Fibroblast of the conjunctiva (primary cell): ENCODE data around the gene TNFAIP8.
"Not testable (repeated sequence)": the region's sequence is repeated elsewhere in the genome, so short reads cannot be mapped to it uniquely, and the experiment has no call there.

Experiments used
- DNase-seq: peaks from one replicate; pipeline ENCODE4 v3.0.0-alpha.2; 2010; ENCODE audit warnings: low read depth

Gene TNFAIP8

GRCh38 chr5:119396030-119396664 lies 40.3 kb downstream of the TNFAIP8 start:
- DNase-seq = no peak

- DNase-seq = no peak
Observed at GRCh38 chr5:119397518-119398380, 41.9 kb downstream of the TNFAIP8 start.

- no peak for DNase-seq
Observed at GRCh38 chr5:119398727-119399466, 43.1 kb downstream of the TNFAIP8 start.

- no peak for DNase-seq
Observed at GRCh38 chr5:119400245-119400644, 44.4 kb downstream of the TNFAIP8 start.

GRCh38 chr5:119402081-119402480 lies 46.3 kb downstream of the TNFAIP8 start:
- DNase-seq = no peak

- DNase-seq = no peak
Observed at GRCh38 chr5:119402555-119402954, 46.7 kb downstream of the TNFAIP8 start.

GRCh38 chr5:119404033-119404432 lies 48.2 kb downstream of the TNFAIP8 start:
- DNase-seq = no peak

GRCh38 chr5:119405419-119405818 lies 49.6 kb downstream of the TNFAIP8 start:
- no peak for DNase-seq

GRCh38 chr5:119406551-119407110 lies 50.8 kb downstream of the TNFAIP8 start:
- DNase-seq = no peak

- DNase-seq = no peak
Observed at GRCh38 chr5:119409235-119409815, 53.5 kb downstream of the TNFAIP8 start.

- no peak for DNase-seq
Observed at GRCh38 chr5:119410448-119411159, 54.8 kb downstream of the TNFAIP8 start.

- peak; percentile 75 for DNase-seq
Observed at GRCh38 chr5:119411361-119412278, 55.8 kb downstream of the TNFAIP8 start.

- no peak for DNase-seq
Observed at GRCh38 chr5:119412279-119413227, 56.7 kb downstream of the TNFAIP8 start.

- DNase-seq = not testable (repeated sequence)
Observed at GRCh38 chr5:119414124-119414734, 58.4 kb downstream of the TNFAIP8 start.

- peak; percentile 65 for DNase-seq
Observed at GRCh38 chr5:119417891-119418605, 62.2 kb downstream of the TNFAIP8 start.

GRCh38 chr5:119418606-119419100 lies 62.8 kb downstream of the TNFAIP8 start:
- DNase-seq = no peak

GRCh38 chr5:119420169-119420568 lies 64.3 kb downstream of the TNFAIP8 start:
- no peak for DNase-seq

GRCh38 chr5:119426057-119426456 lies 70.2 kb downstream of the TNFAIP8 start:
- DNase-seq = no peak
